Glutamatergic neuron (in vitro differentiated cells): ENCODE data around the gene PRKAR1B. TPM values are rescaled to one million over a fixed set of nuclear protein-coding genes. Genes with fewer than 3 reads are reported as not detected.

Experiments used
- DNase-seq: peaks from one replicate; pipeline ENCODE4 v3.0.0; 2022
- H3K27ac Mint-ChIP-seq: one replicate; pipeline ENCODE4 v1.8.0; 2020; ENCODE audit warnings: mild to moderate bottlenecking, mixed read lengths, inconsistent platforms; ENCODE audit not compliant: unreplicated experiment
- H3K27me3 Mint-ChIP-seq: one replicate; pipeline ENCODE4 v1.8.0; 2020; ENCODE audit warnings: mild to moderate bottlenecking, moderate library complexity, mixed read lengths, inconsistent platforms; ENCODE audit not compliant: unreplicated experiment
- H3K36me3 Mint-ChIP-seq: one replicate; pipeline ENCODE4 v1.8.0; 2020; ENCODE audit warnings: mild to moderate bottlenecking, mixed read lengths, inconsistent platforms; ENCODE audit not compliant: unreplicated experiment
- H3K4me1 Mint-ChIP-seq: one replicate; pipeline ENCODE4 v1.8.0; 2020; ENCODE audit warnings: mild to moderate bottlenecking, low read depth, mixed read lengths, inconsistent platforms; ENCODE audit not compliant: unreplicated experiment
- H3K4me3 Mint-ChIP-seq: one replicate; pipeline ENCODE4 v1.8.0; 2020; ENCODE audit warnings: mild to moderate bottlenecking, mixed read lengths, inconsistent platforms; ENCODE audit not compliant: unreplicated experiment
- H3K9me3 Mint-ChIP-seq: one replicate; pipeline ENCODE4 v1.8.0; 2020; ENCODE audit warnings: mild to moderate bottlenecking, moderate library complexity, mixed read lengths, inconsistent platforms; ENCODE audit not compliant: unreplicated experiment
- CTCF ChIP-seq: fragments of 200-600 bp; sonication (generic); IDR thresholded peaks from one replicate; pipeline ENCODE4 v1.5.0; 2021; ENCODE audit not compliant: partially characterized antibody, unreplicated experiment
- total RNA-seq: library from RNA; stranded (reverse); fragmentation: NEBNext Ultra II Directional; extraction: Animal tissue kit (Norgen Biotek cat#: 25700); gene quantifications from one replicate; pipeline ENCODE4 v1.2.1, GENCODE V29; 2021; ENCODE audit not compliant: unreplicated experiment

The PRKAR1B gene
- total RNA-seq, 1 donor from 2014 or later, result 12.8 TPM

GRCh38 chr7:763762-764161, 36.7 kb upstream of the PRKAR1B start:
- peaks cover 4% of the 10 kb centered on the region for H3K9me3 Mint-ChIP-seq
- H3K27ac Mint-ChIP-seq, result no peak overlapping the region
- TF ChIP-seq CTCF, result no peak
- DNase-seq, result no peak
- H3K36me3 Mint-ChIP-seq, result no peaks in the 10 kb centered on the region
- peaks cover 2% of the 10 kb centered on the region for H3K4me1 Mint-ChIP-seq
- H3K27me3 Mint-ChIP-seq, result peaks cover 2% of the 10 kb centered on the region
- no peak overlapping the region for H3K4me3 Mint-ChIP-seq

- Mint-ChIP-seq H3K9me3 (peaks cover 3% of the 10 kb centered on the region), H3K27ac (no peak overlapping the region), H3K27me3 (peaks cover 2% of the 10 kb centered on the region), H3K4me3 (no peak overlapping the region), H3K4me1 (peaks cover 2% of the 10 kb centered on the region), H3K36me3 (no peaks in the 10 kb centered on the region)
- no peak for TF ChIP-seq CTCF
- DNase-seq, result no peak
These were observed 35.8 kb upstream of the PRKAR1B start for GRCh38 chr7:762885-763284.

GRCh38 chr7:761631-762030, 34.5 kb upstream of the PRKAR1B start:
- TF ChIP-seq CTCF, result no peak
- H3K27me3 Mint-ChIP-seq, result no peaks in the 10 kb centered on the region
- H3K36me3 Mint-ChIP-seq, result no peaks in the 10 kb centered on the region
- H3K4me3 Mint-ChIP-seq, result no peak overlapping the region
- no peak for DNase-seq
- H3K9me3 Mint-ChIP-seq, result no peaks in the 10 kb centered on the region
- H3K27ac Mint-ChIP-seq, result no peak overlapping the region
- no peaks in the 10 kb centered on the region for H3K4me1 Mint-ChIP-seq

GRCh38 chr7:761101-761500, 34.0 kb upstream of the PRKAR1B start:
- Mint-ChIP-seq H3K4me3 (no peak overlapping the region), H3K36me3 (no peaks in the 10 kb centered on the region), H3K4me1 (no peaks in the 10 kb centered on the region), H3K27me3 (no peaks in the 10 kb centered on the region), H3K27ac (no peak overlapping the region), H3K9me3 (no peaks in the 10 kb centered on the region)
- no peak for TF ChIP-seq CTCF
- no peak for DNase-seq

- Mint-ChIP-seq H3K27me3 (peaks cover 2% of the 10 kb centered on the region), H3K4me3 (no peak overlapping the region), H3K27ac (no peak overlapping the region), H3K36me3 (peaks cover 9% of the 10 kb centered on the region), H3K9me3 (no peaks in the 10 kb centered on the region), H3K4me1 (no peaks in the 10 kb centered on the region)
- TF ChIP-seq CTCF, result no peak
- DNase-seq, result no peak
These were observed 32.9 kb upstream of the PRKAR1B start for GRCh38 chr7:760006-760405.
